Lung microvascular endothelial cell (primary cell): ENCODE data around the gene DENND1C. TPM values are rescaled to one million over a fixed set of nuclear protein-coding genes. Genes with fewer than 3 reads are reported as not detected.

Experiments
- DNase-seq, 2 donors: peaks; one replicate each; pipeline versions ENCODE4 v3.0.0 to v3.0.0-alpha.2; 2010; ENCODE audit warnings: low read depth in 2 of 2
- total RNA-seq: library from RNA; depleted of rRNA; stranded (reverse); fragments of >200 nt; gene quantifications from 2 replicates; pipeline ENCODE4 v1.2.1, GENCODE V29; 2014

The DENND1C gene
- total RNA-seq: not detected in 2 replicates

GRCh38 chr19:6481541-6482342 is at the start of gene DENND1C:
Gene DENND1C, minus strand, starts transcription at chr19:6481787. Its CDS starts 92 bp downstream, at chr19:6481695.
- DNase-seq: peak; percentile 42 to 57

- peak; percentile 84 to 86 for DNase-seq
Observed at GRCh38 chr19:6530386-6531162, 49.0 kb upstream of the DENND1C start, which contains the start of gene TNFSF9. Gene TNFSF9, plus strand, starts transcription at chr19:6531026. Its CDS starts 11 bp downstream, at chr19:6531037.

GRCh38 chr19:6529937-6530385 is 48.4 kb upstream of the DENND1C start:
- DNase-seq: no peak

- no peak for DNase-seq
Observed at GRCh38 chr19:6529351-6529750, 47.8 kb upstream of the DENND1C start.

GRCh38 chr19:6528544-6529121 is 47.0 kb upstream of the DENND1C start:
- DNase-seq: peak in 1 of 2 donors; percentile 17

- DNase-seq: no peak
Observed at GRCh38 chr19:6527893-6528543, 46.4 kb upstream of the DENND1C start.

GRCh38 chr19:6524311-6524710 is 42.7 kb upstream of the DENND1C start:
- DNase-seq: peak; percentile 47 to 71

- no peak for DNase-seq
Observed at GRCh38 chr19:6522712-6523111, 41.1 kb upstream of the DENND1C start.

- DNase-seq: peak in 1 of 2 donors; percentile 22
Observed at GRCh38 chr19:6521718-6522646, 40.4 kb upstream of the DENND1C start.

- DNase-seq: peak in 1 of 2 donors; percentile 68
Observed at GRCh38 chr19:6519289-6519688, 37.7 kb upstream of the DENND1C start.

GRCh38 chr19:6518145-6518911 is 36.7 kb upstream of the DENND1C start:
- DNase-seq: no peak

GRCh38 chr19:6516659-6517291 is 35.2 kb upstream of the DENND1C start:
- peak; percentile 85 to 86 for DNase-seq

- DNase-seq: peak; percentile 95 to 96
Observed at GRCh38 chr19:6516018-6516658, 34.6 kb upstream of the DENND1C start.

- DNase-seq: no peak
Observed at GRCh38 chr19:6514926-6515544, 33.4 kb upstream of the DENND1C start.

GRCh38 chr19:6514089-6514488 is 32.5 kb upstream of the DENND1C start:
- no peak for DNase-seq

GRCh38 chr19:6510618-6511017 is 29.0 kb upstream of the DENND1C start:
- DNase-seq: no peak

- no peak for DNase-seq
Observed at GRCh38 chr19:6509118-6509971, 27.8 kb upstream of the DENND1C start.
